Fibroblast of mammary gland (primary cell): ENCODE measurements around the gene PTX3.
A peak's percentile ranks its signal among the peaks of the same experiment; 100 is the strongest.

Source experiments
- DNase-seq: peaks from one replicate; pipeline ENCODE4 v3.0.0-alpha.2; 2010; ENCODE audit warnings: low read depth
- H3K4me3 ChIP-seq: 2 replicates; pipeline ENCODE4 v1.5.1; 2011; ENCODE audit warnings: low read depth, mild to moderate bottlenecking, low read length, moderate library complexity; ENCODE audit not compliant: control insufficient read depth
- CTCF ChIP-seq: conservative IDR thresholded peaks from 2 replicates; pipeline ENCODE4 v1.5.1; 2011; ENCODE audit warnings: low read depth, low read length, inconsistent platforms; ENCODE audit not compliant: control insufficient read depth, insufficient read depth

The PTX3 gene

DNA sequence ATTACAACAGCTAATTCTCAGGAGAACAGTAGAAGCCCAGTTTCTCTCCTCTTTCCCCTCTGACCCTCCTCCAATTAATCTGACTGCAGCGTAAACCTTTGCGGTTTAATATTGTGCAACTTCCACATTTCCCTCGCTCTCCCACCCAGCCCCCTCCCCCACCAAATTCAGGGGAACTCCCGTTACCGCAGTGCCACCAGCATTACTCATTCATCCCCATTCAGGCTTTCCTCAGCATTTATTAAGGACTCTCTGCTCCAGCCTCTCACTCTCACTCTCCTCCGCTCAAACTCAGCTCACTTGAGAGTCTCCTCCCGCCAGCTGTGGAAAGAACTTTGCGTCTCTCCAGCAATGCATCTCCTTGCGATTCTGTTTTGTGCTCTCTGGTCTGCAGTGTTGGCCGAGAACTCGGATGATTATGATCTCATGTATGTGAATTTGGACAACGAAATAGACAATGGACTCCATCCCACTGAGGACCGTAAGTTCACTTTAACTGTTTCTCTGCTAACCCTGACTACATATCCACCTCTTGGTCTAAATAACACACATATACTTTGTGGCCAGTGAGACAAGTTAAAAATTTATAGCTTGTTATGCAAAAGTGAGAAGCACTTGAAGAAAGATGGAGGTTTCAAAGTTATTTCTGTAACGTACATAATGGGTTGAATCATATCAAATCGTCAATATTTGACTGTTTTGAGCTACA, at the start of gene PTX3:
Gene PTX3, plus strand, starts transcription at position 268 of the 709 bp plus-strand sequence. Its CDS starts 84 bp downstream, at position 352.
- peak; percentile 96 for DNase-seq
- peak within 1 kb of the TSS; percentile 78 for H3K4me3 ChIP-seq
- no peak for TF ChIP-seq CTCF

GRCh38 chr3:157387708-157388435, 48.8 kb upstream of the PTX3 start:
- DNase-seq: no peak
- no peak overlapping the region for H3K4me3 ChIP-seq
- TF ChIP-seq CTCF: no peak

- peak; percentile 30 for DNase-seq
- no peak for TF ChIP-seq CTCF
- no peak overlapping the region for H3K4me3 ChIP-seq
Observed at GRCh38 chr3:157388976-157389375, 47.7 kb upstream of the PTX3 start.

- DNase-seq: no peak
- TF ChIP-seq CTCF: no peak
- no peak overlapping the region for H3K4me3 ChIP-seq
Observed at GRCh38 chr3:157390713-157391515, 45.7 kb upstream of the PTX3 start.

GRCh38 chr3:157392104-157392503, 44.5 kb upstream of the PTX3 start:
- no peak for DNase-seq
- TF ChIP-seq CTCF: no peak

GRCh38 chr3:157393113-157393512, 43.5 kb upstream of the PTX3 start:
- no peak for TF ChIP-seq CTCF
- no peak for DNase-seq
- no peak overlapping the region for H3K4me3 ChIP-seq

More at GRCh38 chr3:157392104-157392503, 44.5 kb upstream of the PTX3 start:
- no peak overlapping the region for H3K4me3 ChIP-seq
